Astrocyte (in vitro differentiated cells and primary cell): ENCODE results near the gene TMEM141. TPM values are rescaled to one million over a fixed set of nuclear protein-coding genes. Genes with fewer than 3 reads are reported as not detected.

Source experiments
- DNase-seq: peaks from one replicate; pipeline ENCODE4 v3.0.0-alpha.2; 2010; ENCODE audit warnings: low read depth
- FAIRE-seq: peaks from 2 replicates; lab custom pipeline; 2011; peaks lifted over from hg19 to GRCh38; lab: Jason Lieb, UNC
- H2AFZ ChIP-seq: 2 replicates; pipeline ENCODE4 v1.6.0; 2012; ENCODE audit warnings: low read depth, low read length, inconsistent platforms
- H3K27ac ChIP-seq: 2 replicates; pipeline ENCODE4 v1.5.1; 2011; ENCODE audit warnings: low read depth, low read length, inconsistent platforms
- H3K27me3 ChIP-seq: 2 replicates; pipeline ENCODE4 v1.6.0; 2011; ENCODE audit warnings: low read length, inconsistent platforms; ENCODE audit not compliant: insufficient read depth
- H3K36me3 ChIP-seq: 2 replicates; pipeline ENCODE4 v1.5.1; 2011; ENCODE audit warnings: low read length, inconsistent platforms; ENCODE audit not compliant: insufficient read depth
- H3K4me1 ChIP-seq: 2 replicates; pipeline ENCODE4 v1.5.1; 2011; ENCODE audit warnings: low read length, inconsistent platforms; ENCODE audit not compliant: insufficient read depth
- H3K4me2 ChIP-seq: 2 replicates; pipeline ENCODE4 v1.6.0; 2012; ENCODE audit warnings: low read length, inconsistent platforms
- H3K4me3 ChIP-seq: 2 replicates; pipeline ENCODE4 v1.5.1; 2011; ENCODE audit warnings: low read depth, mild to moderate bottlenecking, low read length, inconsistent platforms; ENCODE audit not compliant: insufficient read depth
- H3K79me2 ChIP-seq: 2 replicates; pipeline ENCODE4 v1.6.0; 2012; ENCODE audit warnings: mild to moderate bottlenecking, low read length, inconsistent platforms; ENCODE audit not compliant: insufficient read depth
- H3K9ac ChIP-seq: 2 replicates; pipeline ENCODE4 v1.6.0; 2012; ENCODE audit warnings: mild to moderate bottlenecking, low read length, inconsistent platforms
- H3K9me3 ChIP-seq: 2 replicates; pipeline ENCODE4 v1.5.1; 2012; ENCODE audit warnings: low read depth, mild to moderate bottlenecking, low read length, inconsistent platforms; ENCODE audit not compliant: insufficient read depth
- H4K20me1 ChIP-seq: 2 replicates; pipeline ENCODE4 v1.6.0; 2012; ENCODE audit warnings: low read length, inconsistent platforms; ENCODE audit not compliant: insufficient read depth
- H3K27ac Mint-ChIP-seq: one replicate; pipeline ENCODE4 v1.8.0; 2021; ENCODE audit warnings: mild to moderate bottlenecking, mixed read lengths; ENCODE audit not compliant: unreplicated experiment
- H3K27me3 Mint-ChIP-seq: one replicate; pipeline ENCODE4 v1.8.0; 2021; ENCODE audit warnings: low read depth, mixed read lengths; ENCODE audit not compliant: unreplicated experiment
- H3K36me3 Mint-ChIP-seq: one replicate; pipeline ENCODE4 v1.8.0; 2021; ENCODE audit warnings: low read depth, mixed read lengths; ENCODE audit not compliant: unreplicated experiment
- H3K4me1 Mint-ChIP-seq: one replicate; pipeline ENCODE4 v1.8.0; 2021; ENCODE audit warnings: low read depth, mixed read lengths; ENCODE audit not compliant: unreplicated experiment
- H3K4me3 Mint-ChIP-seq: one replicate; pipeline ENCODE4 v1.8.0; 2021; ENCODE audit warnings: mild to moderate bottlenecking, moderate library complexity, mixed read lengths; ENCODE audit not compliant: unreplicated experiment
- H3K9me3 Mint-ChIP-seq: one replicate; pipeline ENCODE4 v1.8.0; 2021; ENCODE audit warnings: mild to moderate bottlenecking, mixed read lengths; ENCODE audit not compliant: unreplicated experiment
- EZH2 ChIP-seq: IDR thresholded peaks from 2 replicates; pipeline ENCODE4 v1.6.1; 2012; ENCODE audit warnings: mild to moderate bottlenecking, low read length, inconsistent platforms; ENCODE audit not compliant: insufficient read depth
- total RNA-seq: library from RNA; stranded (reverse); gene quantifications from 2 replicates; pipeline ENCODE4 v1.2.1, GENCODE V29; 2021
- TF ChIP-seq, protein P1 (sequence below): IDR thresholded peaks from 2 replicates; pipeline ENCODE4 v1.5.1; 2011; ENCODE audit warnings: low read depth, mild to moderate bottlenecking, inconsistent platforms, low read length, moderate library complexity; ENCODE audit not compliant: insufficient read depth

Gene TMEM141
- total RNA-seq, 1 donor from 2014 or later = 40.8 TPM

DNA sequence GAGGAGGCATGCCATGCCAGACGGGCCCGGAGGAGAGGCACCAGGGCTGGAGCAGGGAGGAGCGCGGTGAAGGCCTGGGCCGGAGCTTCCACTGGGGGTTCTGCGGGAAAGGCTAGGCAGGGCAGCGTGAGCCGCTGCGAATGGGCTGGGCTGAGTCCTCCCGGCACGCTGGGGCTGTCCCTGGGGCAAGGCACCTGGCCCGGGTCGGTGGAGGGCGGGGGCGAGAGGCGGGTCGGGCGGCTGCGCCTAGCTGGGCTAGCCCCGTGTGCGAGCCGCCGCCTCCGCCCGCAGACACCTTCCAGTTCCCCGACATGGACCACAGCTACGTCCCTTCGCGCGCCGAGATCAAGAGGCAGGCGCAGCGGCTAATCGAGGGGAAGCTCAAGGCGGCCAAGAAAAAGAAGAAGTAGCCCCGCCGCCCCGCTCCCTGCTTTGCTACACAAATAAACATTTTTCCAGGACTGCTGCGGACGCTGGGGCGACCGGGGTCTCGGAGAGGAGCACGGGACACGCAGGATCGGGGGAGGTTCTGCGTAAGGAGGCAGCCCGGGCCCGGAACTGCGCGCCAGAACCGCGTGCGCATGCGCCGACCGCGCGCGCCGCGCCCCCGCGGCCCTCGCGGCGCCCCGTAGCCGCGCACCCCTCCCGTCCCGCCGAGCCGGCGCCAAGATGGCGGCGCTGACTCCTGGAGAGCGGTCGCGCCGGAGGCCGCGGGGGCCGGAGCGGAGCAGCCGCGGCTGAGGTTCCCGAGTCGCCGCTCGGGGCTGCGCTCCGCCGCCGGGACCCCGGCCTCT lies 16.3 kb downstream of the TMEM141 start, which contains the start of gene RABL6:
Gene RABL6 (plus strand): TSS at position 668 of the 794 bp plus-strand sequence. CDS start 249 bp downstream, outside the sequence.
- peaks cover 8% of the 10 kb centered on the region for H3K36me3 Mint-ChIP-seq
- Histone ChIP-seq H3K4me2 (peak within 1 kb of the TSS; percentile 94), H2AFZ (peak within 1 kb of the TSS; percentile 95), H3K27me3 (peaks cover under 1% of the 10 kb centered on the region), H3K4me1 (peaks cover 19% of the 10 kb centered on the region), H3K27ac (peak within 1 kb of the TSS; percentile 61), H3K4me3 (peak within 1 kb of the TSS; percentile 66), H3K9me3 (no peaks in the 10 kb centered on the region), H3K9ac (peak within 1 kb of the TSS; percentile 90), H3K79me2 (peaks cover 46% of the 10 kb centered on the region), H3K36me3 (peaks cover 6% of the 10 kb centered on the region), H4K20me1 (peaks cover 36% of the 10 kb centered on the region)
- peak within 1 kb of the TSS; percentile 91 for H3K4me3 Mint-ChIP-seq
- FAIRE-seq = no peak
- TF ChIP-seq, protein P1, sequence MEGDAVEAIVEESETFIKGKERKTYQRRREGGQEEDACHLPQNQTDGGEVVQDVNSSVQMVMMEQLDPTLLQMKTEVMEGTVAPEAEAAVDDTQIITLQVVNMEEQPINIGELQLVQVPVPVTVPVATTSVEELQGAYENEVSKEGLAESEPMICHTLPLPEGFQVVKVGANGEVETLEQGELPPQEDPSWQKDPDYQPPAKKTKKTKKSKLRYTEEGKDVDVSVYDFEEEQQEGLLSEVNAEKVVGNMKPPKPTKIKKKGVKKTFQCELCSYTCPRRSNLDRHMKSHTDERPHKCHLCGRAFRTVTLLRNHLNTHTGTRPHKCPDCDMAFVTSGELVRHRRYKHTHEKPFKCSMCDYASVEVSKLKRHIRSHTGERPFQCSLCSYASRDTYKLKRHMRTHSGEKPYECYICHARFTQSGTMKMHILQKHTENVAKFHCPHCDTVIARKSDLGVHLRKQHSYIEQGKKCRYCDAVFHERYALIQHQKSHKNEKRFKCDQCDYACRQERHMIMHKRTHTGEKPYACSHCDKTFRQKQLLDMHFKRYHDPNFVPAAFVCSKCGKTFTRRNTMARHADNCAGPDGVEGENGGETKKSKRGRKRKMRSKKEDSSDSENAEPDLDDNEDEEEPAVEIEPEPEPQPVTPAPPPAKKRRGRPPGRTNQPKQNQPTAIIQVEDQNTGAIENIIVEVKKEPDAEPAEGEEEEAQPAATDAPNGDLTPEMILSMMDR = no peak
- no peak for TF ChIP-seq EZH2
- peak; percentile 32 for DNase-seq
- peak within 1 kb of the TSS; percentile 91 for H3K27ac Mint-ChIP-seq
- H3K9me3 Mint-ChIP-seq = no peaks in the 10 kb centered on the region
- H3K4me1 Mint-ChIP-seq = peaks cover 13% of the 10 kb centered on the region
- no peaks in the 10 kb centered on the region for H3K27me3 Mint-ChIP-seq

DNA sequence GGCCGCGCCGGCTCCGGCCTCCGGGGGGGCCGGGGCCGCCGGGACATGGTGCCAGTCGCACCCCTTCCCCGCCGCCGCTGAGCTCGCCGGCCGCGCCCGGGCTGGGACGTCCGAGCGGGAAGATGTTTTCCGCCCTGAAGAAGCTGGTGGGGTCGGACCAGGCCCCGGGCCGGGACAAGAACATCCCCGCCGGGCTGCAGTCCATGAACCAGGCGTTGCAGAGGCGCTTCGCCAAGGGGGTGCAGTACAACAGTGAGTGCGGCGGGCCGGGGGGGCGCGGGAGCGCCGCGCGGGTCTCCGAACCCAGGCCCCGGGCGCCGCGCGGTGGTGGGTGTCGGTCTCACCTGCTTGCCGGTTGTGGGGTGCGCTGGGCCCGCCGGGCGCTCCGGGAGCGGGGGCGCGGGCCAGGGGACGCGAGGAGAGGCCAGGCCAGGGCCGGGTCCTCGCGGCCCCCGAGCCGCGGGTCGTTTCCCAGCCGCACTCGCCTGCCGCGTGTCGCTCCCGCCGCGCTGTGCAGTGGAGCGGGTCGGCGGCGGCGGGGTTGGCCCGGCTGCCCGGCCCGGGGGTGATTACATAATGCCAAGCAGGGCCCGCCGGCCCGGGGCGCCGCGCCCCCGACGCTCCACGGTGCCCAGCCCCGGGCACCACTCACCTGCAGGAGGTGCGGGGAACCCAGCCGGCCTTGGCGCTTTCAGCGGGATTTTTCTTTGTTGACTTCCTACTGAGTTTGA lies 17.1 kb downstream of the TMEM141 start:
- Mint-ChIP-seq H3K27me3 (no peaks in the 10 kb centered on the region), H3K4me3 (peak overlapping the region; percentile 91), H3K27ac (peak overlapping the region; percentile 91), H3K4me1 (peaks cover 13% of the 10 kb centered on the region), H3K9me3 (no peaks in the 10 kb centered on the region), H3K36me3 (peaks cover 8% of the 10 kb centered on the region)
- Histone ChIP-seq H3K79me2 (peaks cover 54% of the 10 kb centered on the region), H4K20me1 (peaks cover 44% of the 10 kb centered on the region), H3K27ac (peak overlapping the region; percentile 61), H3K9me3 (no peaks in the 10 kb centered on the region), H2AFZ (peak overlapping the region; percentile 66), H3K4me2 (peak overlapping the region; percentile 94), H3K4me1 (peaks cover 19% of the 10 kb centered on the region), H3K27me3 (no peaks in the 10 kb centered on the region), H3K9ac (peak overlapping the region; percentile 90), H3K36me3 (peaks cover 8% of the 10 kb centered on the region), H3K4me3 (peak overlapping the region; percentile 66)
- DNase-seq (no peak), FAIRE-seq (no peak)
- no peak for TF ChIP-seq EZH2
- TF ChIP-seq, protein P1 = no peak
